ENCODE measurements around the gene TTC39C. TPM values are rescaled to one million over a fixed set of nuclear protein-coding genes. Genes with fewer than 3 reads are reported as not detected.

The TTC39C gene
- total RNA-seq, 1 donor from 2014 or later, result 68.4 TPM

GRCh38 chr18:23969664-23970063 lies 44.9 kb upstream of the TTC39C start:
- Mint-ChIP-seq H3K27ac (peak overlapping the region; percentile 95), H3K9me3 (peaks cover 3% of the 10 kb centered on the region), H3K4me1 (peaks cover 82% of the 10 kb centered on the region), H3K27me3 (no peaks in the 10 kb centered on the region), H3K36me3 (ENCODE audit: low read depth) (no peaks in the 10 kb centered on the region), H3K4me3 (no peak overlapping the region)
- CTCF ChIA-PET, result no interaction called here
- POLR2A ChIA-PET, result interaction anchor here (0.9 to 4.0 kb wide), 2 partner anchors 12 to 45 kb away, joined by 4 to 19 read pairs; partner anchors contain the start of gene TTC39C
- intact Hi-C loops (cut with micrococcal nuclease), result loop anchor here (1.0 kb wide), 1 partner anchor 12 kb away; no protein-coding TSS in a partner anchor
- ATAC-seq (ENCODE audit: low read depth) (no peak), DNase-seq (no peak)
- TF ChIP-seq CTCF (IDR thresholded peaks at IDR 0.05), result no peak

- intact Hi-C loops (cut with micrococcal nuclease), result loop anchor here (1.0 kb wide), 1 partner anchor 11 kb away; no protein-coding TSS in a partner anchor
- Mint-ChIP-seq H3K9me3 (peaks cover 3% of the 10 kb centered on the region), H3K4me3 (peak overlapping the region; percentile 71), H3K27me3 (no peaks in the 10 kb centered on the region), H3K27ac (peak overlapping the region; percentile 95), H3K4me1 (peaks cover 74% of the 10 kb centered on the region), H3K36me3 (ENCODE audit: low read depth) (no peaks in the 10 kb centered on the region)
- ATAC-seq (ENCODE audit: low read depth) (peak; percentile 67), DNase-seq (peak; percentile 35)
- ChIA-PET POLR2A (interaction anchor here (0.6 kb wide), 1 partner anchor 171 kb away, joined by 3 read pairs; no protein-coding TSS in a partner anchor), CTCF (interaction anchor here (1.9 kb wide), 1 partner anchor 52 kb away, joined by 5 read pairs; no protein-coding TSS in a partner anchor)
- no peak for TF ChIP-seq CTCF (IDR thresholded peaks at IDR 0.05)
Observed at GRCh38 chr18:23970161-23971096, 44.1 kb upstream of the TTC39C start.

- Mint-ChIP-seq H3K27ac (peak overlapping the region; percentile 95), H3K9me3 (peaks cover 3% of the 10 kb centered on the region), H3K36me3 (ENCODE audit: low read depth) (no peaks in the 10 kb centered on the region), H3K4me1 (peaks cover 68% of the 10 kb centered on the region), H3K4me3 (peak overlapping the region; percentile 71), H3K27me3 (no peaks in the 10 kb centered on the region)
- intact Hi-C loops (cut with micrococcal nuclease), result no loop called here
- ChIA-PET POLR2A (interaction anchor here (0.6 kb wide), 1 partner anchor 170 kb away, joined by 3 read pairs; no protein-coding TSS in a partner anchor), CTCF (interaction anchor here (1.9 kb wide), 1 partner anchor 53 kb away, joined by 5 read pairs; no protein-coding TSS in a partner anchor)
- TF ChIP-seq CTCF (IDR thresholded peaks at IDR 0.05), result no peak
- DNase-seq, result no peak
- no peak for ATAC-seq (ENCODE audit: low read depth)
Observed at GRCh38 chr18:23971097-23971440, 43.5 kb upstream of the TTC39C start.

GRCh38 chr18:23971666-23972230 lies 42.8 kb upstream of the TTC39C start:
- Mint-ChIP-seq H3K4me1 (peaks cover 65% of the 10 kb centered on the region), H3K4me3 (no peak overlapping the region), H3K36me3 (ENCODE audit: low read depth) (no peaks in the 10 kb centered on the region), H3K9me3 (peaks cover 3% of the 10 kb centered on the region), H3K27ac (no peak overlapping the region), H3K27me3 (no peaks in the 10 kb centered on the region)
- ChIA-PET POLR2A (interaction anchor here (0.7 kb wide), 1 partner anchor 9 kb away, joined by 3 read pairs; no protein-coding TSS in a partner anchor), CTCF (interaction anchor here (0.6 to 1.9 kb wide), 2 partner anchors 9 to 53 kb away, joined by 3 to 5 read pairs; no protein-coding TSS in a partner anchor)
- DNase-seq (no peak), ATAC-seq (ENCODE audit: low read depth) (no peak)
- intact Hi-C loops (cut with micrococcal nuclease), result no loop called here
- no peak for TF ChIP-seq CTCF (IDR thresholded peaks at IDR 0.05)

- ChIA-PET CTCF (no interaction called here), POLR2A (no interaction called here)
- no peak for TF ChIP-seq CTCF (IDR thresholded peaks at IDR 0.05)
- H3K27ac Mint-ChIP-seq, result peak overlapping the region; percentile 13
- DNase-seq, result no peak
- H3K27me3 Mint-ChIP-seq, result no peaks in the 10 kb centered on the region
- H3K4me3 Mint-ChIP-seq, result no peak overlapping the region
- peaks cover 61% of the 10 kb centered on the region for H3K4me1 Mint-ChIP-seq
- no peaks in the 10 kb centered on the region for H3K36me3 Mint-ChIP-seq (ENCODE audit: low read depth)
- ATAC-seq (ENCODE audit: low read depth), result peak; percentile 20
- peaks cover 3% of the 10 kb centered on the region for H3K9me3 Mint-ChIP-seq
- intact Hi-C loops (cut with micrococcal nuclease), result no loop called here
Observed at GRCh38 chr18:23972453-23972852, 42.1 kb upstream of the TTC39C start.
